HEK293 (cell line): ENCODE results near the gene FAM168B.

Experiments
- CTCF ChIA-PET: fragments of 350-600 bp; formaldehyde crosslinking; extraction: SDS; loops from one replicate; lab custom pipeline; 2021; ENCODE audit warnings: antibody characterized with exemption; lab: Yijun Ruan, JAX
- POLR2A ChIA-PET: fragments of 300-600 bp; formaldehyde crosslinking; extraction: SDS; loops from one replicate; lab custom pipeline; 2020; ENCODE audit warnings: antibody characterized with exemption, inconsistent platforms; lab: Yijun Ruan, JAX
- H3K27ac ChIP-seq: fragments of 200-500 bp; sonication (Bioruptor generic); 2 replicates; pipeline ENCODE4 v1.5.1; 2014; ENCODE audit warnings: low read depth, low read length, control low read depth, inconsistent platforms; ENCODE audit errors: extremely low read depth
- H3K36me3 ChIP-seq, 2 experiments: fragments of 200-500 bp in 1 of 2; sonication (Bioruptor generic) in 1 of 2; 1 replicate in 1 of 2; 2 replicates in 1 of 2; pipeline ENCODE4 v1.5.1; 2014 to 2017; ENCODE audit warnings: inconsistent platforms in 2 of 2, low read length in 2 of 2; ENCODE audit not compliant: control insufficient read depth in 2 of 2, insufficient read depth in 1 of 2
- H3K4me1 ChIP-seq: fragments of 200-500 bp; sonication (Bioruptor generic); 2 replicates; pipeline ENCODE4 v1.5.1; 2014; ENCODE audit warnings: mild to moderate bottlenecking, low read length, inconsistent platforms; ENCODE audit not compliant: control insufficient read depth, insufficient read depth
- H3K4me3 ChIP-seq: 2 replicates; pipeline ENCODE4 v1.5.1; 2011; ENCODE audit warnings: low read depth, mild to moderate bottlenecking, control low read depth, low read length, moderate library complexity
- H3K9me3 ChIP-seq: fragments of 200-500 bp; sonication (Bioruptor generic); 2 replicates; pipeline ENCODE4 v1.5.1; 2014; ENCODE audit warnings: low read depth, low read length, inconsistent platforms; ENCODE audit not compliant: control insufficient read depth, insufficient read depth
- MZF1 ChIP-seq: fragments of 450-650 bp; formaldehyde crosslinking; IDR thresholded peaks from 2 replicates; pipeline ENCODE4 v1.5.1; 2017; ENCODE audit warnings: missing biosample characterization, missing genetic modification characterization, borderline replicate concordance
- SALL2 ChIP-seq: fragments of 450-650 bp; formaldehyde crosslinking; IDR thresholded peaks from 2 replicates; pipeline ENCODE4 v1.5.0; 2017; ENCODE audit warnings: missing biosample characterization, mild to moderate bottlenecking, missing genetic modification characterization, borderline replicate concordance
- SP2 ChIP-seq: fragments of 450-650 bp; formaldehyde crosslinking; IDR thresholded peaks from 2 replicates; pipeline ENCODE4 v1.5.1; 2016; ENCODE audit warnings: missing biosample characterization, missing genetic modification characterization
- TRIM28 ChIP-seq: IDR thresholded peaks from 2 replicates; pipeline ENCODE4 v1.6.1; 2011; ENCODE audit warnings: low read length, control low read depth, borderline replicate concordance
- ZNF174 ChIP-seq: fragments of 450-650 bp; formaldehyde crosslinking; IDR thresholded peaks from 2 replicates; pipeline ENCODE4 v1.5.0; 2017; ENCODE audit warnings: missing biosample characterization, mild to moderate bottlenecking, missing genetic modification characterization
- ZNF221 ChIP-seq: fragments of 450-650 bp; formaldehyde crosslinking; IDR thresholded peaks from 2 replicates; pipeline ENCODE4 v1.5.1; 2017; ENCODE audit warnings: missing biosample characterization, missing genetic modification characterization, borderline replicate concordance
- ZNF404 ChIP-seq: fragments of 450-650 bp; formaldehyde crosslinking; IDR thresholded peaks from 2 replicates; pipeline ENCODE4 v1.5.1; 2017; ENCODE audit warnings: missing biosample characterization, missing genetic modification characterization
- ZNF501 ChIP-seq: fragments of 450-650 bp; formaldehyde crosslinking; IDR thresholded peaks from 2 replicates; pipeline ENCODE4 v1.5.1; 2016; ENCODE audit warnings: missing biosample characterization, missing genetic modification characterization
- ZNF558 ChIP-seq: fragments of 450-650 bp; formaldehyde crosslinking; IDR thresholded peaks from 2 replicates; pipeline ENCODE4 v1.5.1; 2016; ENCODE audit warnings: missing biosample characterization, missing genetic modification characterization
- ZNF560 ChIP-seq: fragments of 450-650 bp; formaldehyde crosslinking; IDR thresholded peaks from 2 replicates; pipeline ENCODE4 v1.5.1; 2017; ENCODE audit warnings: missing biosample characterization, missing genetic modification characterization, borderline replicate concordance
- ZNF623 ChIP-seq: fragments of 450-650 bp; formaldehyde crosslinking; IDR thresholded peaks from 2 replicates; pipeline ENCODE4 v1.5.1; 2016; ENCODE audit warnings: missing biosample characterization, missing genetic modification characterization
- ZNF658 ChIP-seq: fragments of 450-650 bp; formaldehyde crosslinking; IDR thresholded peaks from 2 replicates; pipeline ENCODE4; 2016; ENCODE audit warnings: missing biosample characterization, missing genetic modification characterization
- ZNF747 ChIP-seq: fragments of 450-650 bp; formaldehyde crosslinking; IDR thresholded peaks from 2 replicates; pipeline ENCODE4 v1.5.1; 2016; ENCODE audit warnings: missing biosample characterization, missing genetic modification characterization
- ZNF843 ChIP-seq: fragments of 450-650 bp; formaldehyde crosslinking; IDR thresholded peaks from 2 replicates; pipeline ENCODE4 v1.5.1; 2016; ENCODE audit warnings: missing biosample characterization, missing genetic modification characterization
- TF ChIP-seq, protein P1 (sequence below): fragments of 450-650 bp; formaldehyde crosslinking; IDR thresholded peaks from 2 replicates; pipeline ENCODE4 v1.5.1; 2017; ENCODE audit warnings: missing biosample characterization, missing genetic modification characterization
- TF ChIP-seq, protein P2 (sequence below): fragments of 450-650 bp; formaldehyde crosslinking; IDR thresholded peaks from 2 replicates; pipeline ENCODE4 v1.5.1; 2016; ENCODE audit warnings: missing biosample characterization, missing genetic modification characterization
- TF ChIP-seq, protein P3 (sequence below): fragments of 450-650 bp; formaldehyde crosslinking; IDR thresholded peaks from 2 replicates; pipeline ENCODE4 v1.5.1; 2016; ENCODE audit warnings: missing biosample characterization, missing genetic modification characterization, borderline replicate concordance
- TF ChIP-seq, protein P4 (sequence below): fragments of 450-650 bp; formaldehyde crosslinking; IDR thresholded peaks from 2 replicates; pipeline ENCODE4 v1.5.1; 2016; ENCODE audit warnings: missing biosample characterization, missing genetic modification characterization, borderline replicate concordance

The FAM168B gene

DNA sequence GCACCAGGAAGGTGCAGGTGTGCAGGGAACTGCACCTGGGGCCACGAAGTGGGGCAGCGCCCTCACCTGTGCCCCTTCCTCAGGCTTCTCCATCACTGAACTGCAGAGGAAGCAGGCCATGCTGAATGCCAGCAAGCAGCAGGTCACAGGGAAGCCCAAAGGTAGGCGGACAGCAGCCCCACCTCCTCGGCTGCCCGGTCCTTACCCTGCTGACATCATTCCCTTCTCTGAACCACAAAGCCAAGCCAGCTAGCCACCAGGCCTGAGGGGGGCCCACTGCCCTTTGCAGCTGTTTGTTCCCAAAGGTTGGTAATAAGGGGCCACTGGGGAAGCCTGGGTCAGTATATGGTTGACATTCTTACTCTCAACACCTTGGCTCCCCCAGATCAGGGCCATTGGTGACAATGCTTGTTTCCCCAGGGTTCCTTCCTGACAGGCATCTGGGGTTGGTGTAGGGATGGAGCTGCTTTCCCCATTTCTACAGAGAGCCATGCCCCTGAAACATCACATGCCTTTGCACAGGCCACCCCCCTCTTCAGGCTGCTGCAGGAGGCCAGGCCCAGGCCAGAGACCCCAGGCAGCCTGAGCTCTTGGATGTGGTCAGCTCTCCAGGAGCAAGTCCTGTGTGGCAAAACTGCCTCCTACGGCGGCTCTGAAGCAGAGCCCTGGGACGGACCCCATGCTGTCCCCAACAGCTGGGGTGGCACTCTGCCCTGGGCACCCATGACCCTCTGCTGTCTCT lies 47.8 kb downstream of the FAM168B start:
- ChIA-PET POLR2A (no interaction called here), CTCF (no interaction called here)
- Histone ChIP-seq H3K36me3 (peaks cover 0 to 62% of the 10 kb centered on the region in 2 experiments; a peak in 1 of 3 replicates), H3K4me3 (no peak overlapping the region), H3K4me1 (no peaks in the 10 kb centered on the region), H3K27ac (no peak overlapping the region), H3K9me3 (no peaks in the 10 kb centered on the region)
- TF ChIP-seq ZNF658 (tag by site-specific recombination), result no peak
- TF ChIP-seq, protein P1, sequence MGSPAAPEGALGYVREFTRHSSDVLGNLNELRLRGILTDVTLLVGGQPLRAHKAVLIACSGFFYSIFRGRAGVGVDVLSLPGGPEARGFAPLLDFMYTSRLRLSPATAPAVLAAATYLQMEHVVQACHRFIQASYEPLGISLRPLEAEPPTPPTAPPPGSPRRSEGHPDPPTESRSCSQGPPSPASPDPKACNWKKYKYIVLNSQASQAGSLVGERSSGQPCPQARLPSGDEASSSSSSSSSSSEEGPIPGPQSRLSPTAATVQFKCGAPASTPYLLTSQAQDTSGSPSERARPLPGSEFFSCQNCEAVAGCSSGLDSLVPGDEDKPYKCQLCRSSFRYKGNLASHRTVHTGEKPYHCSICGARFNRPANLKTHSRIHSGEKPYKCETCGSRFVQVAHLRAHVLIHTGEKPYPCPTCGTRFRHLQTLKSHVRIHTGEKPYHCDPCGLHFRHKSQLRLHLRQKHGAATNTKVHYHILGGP, result no peak
- TF ChIP-seq, protein P2, sequence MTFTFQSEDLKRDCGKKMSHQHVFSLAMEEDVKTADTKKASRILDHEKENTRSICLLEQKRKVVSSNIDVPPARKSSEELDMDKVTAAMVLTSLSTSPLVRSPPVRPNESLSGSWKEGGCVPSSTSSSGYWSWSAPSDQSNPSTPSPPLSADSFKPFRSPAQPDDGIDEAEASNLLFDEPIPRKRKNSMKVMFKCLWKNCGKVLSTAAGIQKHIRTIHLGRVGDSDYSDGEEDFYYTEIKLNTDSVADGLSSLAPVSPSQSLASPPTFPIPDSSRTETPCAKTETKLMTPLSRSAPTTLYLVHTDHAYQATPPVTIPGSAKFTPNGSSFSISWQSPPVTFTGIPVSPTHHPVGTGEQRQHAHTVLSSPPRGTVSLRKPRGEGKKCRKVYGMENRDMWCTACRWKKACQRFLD (tag by site-specific recombination), result no peak
- no peak for TF ChIP-seq ZNF404 (tag by site-specific recombination)
- no peak for TF ChIP-seq SALL2 (tag by site-specific recombination)
- TF ChIP-seq, protein P3, sequence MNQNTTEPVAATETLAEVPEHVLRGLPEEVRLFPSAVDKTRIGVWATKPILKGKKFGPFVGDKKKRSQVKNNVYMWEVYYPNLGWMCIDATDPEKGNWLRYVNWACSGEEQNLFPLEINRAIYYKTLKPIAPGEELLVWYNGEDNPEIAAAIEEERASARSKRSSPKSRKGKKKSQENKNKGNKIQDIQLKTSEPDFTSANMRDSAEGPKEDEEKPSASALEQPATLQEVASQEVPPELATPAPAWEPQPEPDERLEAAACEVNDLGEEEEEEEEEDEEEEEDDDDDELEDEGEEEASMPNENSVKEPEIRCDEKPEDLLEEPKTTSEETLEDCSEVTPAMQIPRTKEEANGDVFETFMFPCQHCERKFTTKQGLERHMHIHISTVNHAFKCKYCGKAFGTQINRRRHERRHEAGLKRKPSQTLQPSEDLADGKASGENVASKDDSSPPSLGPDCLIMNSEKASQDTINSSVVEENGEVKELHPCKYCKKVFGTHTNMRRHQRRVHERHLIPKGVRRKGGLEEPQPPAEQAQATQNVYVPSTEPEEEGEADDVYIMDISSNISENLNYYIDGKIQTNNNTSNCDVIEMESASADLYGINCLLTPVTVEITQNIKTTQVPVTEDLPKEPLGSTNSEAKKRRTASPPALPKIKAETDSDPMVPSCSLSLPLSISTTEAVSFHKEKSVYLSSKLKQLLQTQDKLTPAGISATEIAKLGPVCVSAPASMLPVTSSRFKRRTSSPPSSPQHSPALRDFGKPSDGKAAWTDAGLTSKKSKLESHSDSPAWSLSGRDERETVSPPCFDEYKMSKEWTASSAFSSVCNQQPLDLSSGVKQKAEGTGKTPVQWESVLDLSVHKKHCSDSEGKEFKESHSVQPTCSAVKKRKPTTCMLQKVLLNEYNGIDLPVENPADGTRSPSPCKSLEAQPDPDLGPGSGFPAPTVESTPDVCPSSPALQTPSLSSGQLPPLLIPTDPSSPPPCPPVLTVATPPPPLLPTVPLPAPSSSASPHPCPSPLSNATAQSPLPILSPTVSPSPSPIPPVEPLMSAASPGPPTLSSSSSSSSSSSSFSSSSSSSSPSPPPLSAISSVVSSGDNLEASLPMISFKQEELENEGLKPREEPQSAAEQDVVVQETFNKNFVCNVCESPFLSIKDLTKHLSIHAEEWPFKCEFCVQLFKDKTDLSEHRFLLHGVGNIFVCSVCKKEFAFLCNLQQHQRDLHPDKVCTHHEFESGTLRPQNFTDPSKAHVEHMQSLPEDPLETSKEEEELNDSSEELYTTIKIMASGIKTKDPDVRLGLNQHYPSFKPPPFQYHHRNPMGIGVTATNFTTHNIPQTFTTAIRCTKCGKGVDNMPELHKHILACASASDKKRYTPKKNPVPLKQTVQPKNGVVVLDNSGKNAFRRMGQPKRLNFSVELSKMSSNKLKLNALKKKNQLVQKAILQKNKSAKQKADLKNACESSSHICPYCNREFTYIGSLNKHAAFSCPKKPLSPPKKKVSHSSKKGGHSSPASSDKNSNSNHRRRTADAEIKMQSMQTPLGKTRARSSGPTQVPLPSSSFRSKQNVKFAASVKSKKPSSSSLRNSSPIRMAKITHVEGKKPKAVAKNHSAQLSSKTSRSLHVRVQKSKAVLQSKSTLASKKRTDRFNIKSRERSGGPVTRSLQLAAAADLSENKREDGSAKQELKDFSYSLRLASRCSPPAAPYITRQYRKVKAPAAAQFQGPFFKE (tag by site-specific recombination), result no peak
- no peak for TF ChIP-seq ZNF174 (tag by site-specific recombination)
- TF ChIP-seq ZNF623, result no peak
- TF ChIP-seq ZNF560 (tag by site-specific recombination), result no peak
- no peak for TF ChIP-seq MZF1
- TF ChIP-seq ZNF558 (tag by site-specific recombination), result no peak
- TF ChIP-seq TRIM28, result no peak
- TF ChIP-seq ZNF221 (tag by site-specific recombination), result no peak
- no peak for TF ChIP-seq ZNF747
- TF ChIP-seq ZNF501 (tag by site-specific recombination), result no peak
- TF ChIP-seq ZNF843 (tag by site-specific recombination), result no peak
- TF ChIP-seq SP2, result no peak
- TF ChIP-seq, protein P4, sequence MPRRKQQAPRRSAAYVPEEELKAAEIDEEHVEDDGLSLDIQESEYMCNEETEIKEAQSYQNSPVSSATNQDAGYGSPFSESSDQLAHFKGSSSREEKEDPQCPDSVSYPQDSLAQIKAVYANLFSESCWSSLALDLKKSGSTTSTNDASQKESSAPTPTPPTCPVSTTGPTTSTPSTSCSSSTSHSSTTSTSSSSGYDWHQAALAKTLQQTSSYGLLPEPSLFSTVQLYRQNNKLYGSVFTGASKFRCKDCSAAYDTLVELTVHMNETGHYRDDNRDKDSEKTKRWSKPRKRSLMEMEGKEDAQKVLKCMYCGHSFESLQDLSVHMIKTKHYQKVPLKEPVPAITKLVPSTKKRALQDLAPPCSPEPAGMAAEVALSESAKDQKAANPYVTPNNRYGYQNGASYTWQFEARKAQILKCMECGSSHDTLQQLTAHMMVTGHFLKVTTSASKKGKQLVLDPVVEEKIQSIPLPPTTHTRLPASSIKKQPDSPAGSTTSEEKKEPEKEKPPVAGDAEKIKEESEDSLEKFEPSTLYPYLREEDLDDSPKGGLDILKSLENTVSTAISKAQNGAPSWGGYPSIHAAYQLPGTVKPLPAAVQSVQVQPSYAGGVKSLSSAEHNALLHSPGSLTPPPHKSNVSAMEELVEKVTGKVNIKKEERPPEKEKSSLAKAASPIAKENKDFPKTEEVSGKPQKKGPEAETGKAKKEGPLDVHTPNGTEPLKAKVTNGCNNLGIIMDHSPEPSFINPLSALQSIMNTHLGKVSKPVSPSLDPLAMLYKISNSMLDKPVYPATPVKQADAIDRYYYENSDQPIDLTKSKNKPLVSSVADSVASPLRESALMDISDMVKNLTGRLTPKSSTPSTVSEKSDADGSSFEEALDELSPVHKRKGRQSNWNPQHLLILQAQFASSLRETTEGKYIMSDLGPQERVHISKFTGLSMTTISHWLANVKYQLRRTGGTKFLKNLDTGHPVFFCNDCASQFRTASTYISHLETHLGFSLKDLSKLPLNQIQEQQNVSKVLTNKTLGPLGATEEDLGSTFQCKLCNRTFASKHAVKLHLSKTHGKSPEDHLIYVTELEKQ (tag by site-specific recombination), result no peak
